ENCODE results near the gene MFSD2A. TPM values are rescaled to one million over a fixed set of nuclear protein-coding genes. Genes with fewer than 3 reads are reported as not detected.

The MFSD2A gene
- total RNA-seq, 1 donor from 2014 or later: 5.6 TPM

DNA sequence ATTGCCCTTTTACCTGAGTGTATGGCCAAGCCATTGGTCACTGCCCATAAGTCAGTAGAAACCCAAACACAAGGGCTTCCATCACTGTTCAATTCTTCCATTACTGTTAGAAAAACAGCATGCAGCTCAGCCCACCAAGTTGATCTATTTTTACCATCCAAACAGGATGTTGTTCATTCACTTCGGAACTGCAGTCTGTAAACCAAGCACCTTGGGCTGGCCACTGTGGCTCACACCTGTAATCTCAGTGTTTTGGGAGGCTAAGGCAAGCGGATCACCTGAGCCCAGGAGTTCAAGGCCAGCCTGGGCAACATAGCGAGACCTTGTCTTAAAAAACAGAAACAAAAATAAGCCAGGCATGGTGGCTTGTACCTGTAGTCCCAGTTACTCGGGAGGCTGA lies 8.7 kb upstream of the MFSD2A start:
- no peak for DNase-seq
- Mint-ChIP-seq H3K9me3 (ENCODE audit: unreplicated experiment) (no peaks in the 10 kb centered on the region), H3K4me3 (ENCODE audit: unreplicated experiment) (no peak overlapping the region), H3K27me3 (ENCODE audit: unreplicated experiment) (no peaks in the 10 kb centered on the region), H3K36me3 (ENCODE audit: unreplicated experiment) (peaks cover 4% of the 10 kb centered on the region), H3K4me1 (ENCODE audit: low read depth, unreplicated experiment) (no peaks in the 10 kb centered on the region), H3K27ac (ENCODE audit: unreplicated experiment) (no peak overlapping the region)
- TF ChIP-seq, protein P1, sequence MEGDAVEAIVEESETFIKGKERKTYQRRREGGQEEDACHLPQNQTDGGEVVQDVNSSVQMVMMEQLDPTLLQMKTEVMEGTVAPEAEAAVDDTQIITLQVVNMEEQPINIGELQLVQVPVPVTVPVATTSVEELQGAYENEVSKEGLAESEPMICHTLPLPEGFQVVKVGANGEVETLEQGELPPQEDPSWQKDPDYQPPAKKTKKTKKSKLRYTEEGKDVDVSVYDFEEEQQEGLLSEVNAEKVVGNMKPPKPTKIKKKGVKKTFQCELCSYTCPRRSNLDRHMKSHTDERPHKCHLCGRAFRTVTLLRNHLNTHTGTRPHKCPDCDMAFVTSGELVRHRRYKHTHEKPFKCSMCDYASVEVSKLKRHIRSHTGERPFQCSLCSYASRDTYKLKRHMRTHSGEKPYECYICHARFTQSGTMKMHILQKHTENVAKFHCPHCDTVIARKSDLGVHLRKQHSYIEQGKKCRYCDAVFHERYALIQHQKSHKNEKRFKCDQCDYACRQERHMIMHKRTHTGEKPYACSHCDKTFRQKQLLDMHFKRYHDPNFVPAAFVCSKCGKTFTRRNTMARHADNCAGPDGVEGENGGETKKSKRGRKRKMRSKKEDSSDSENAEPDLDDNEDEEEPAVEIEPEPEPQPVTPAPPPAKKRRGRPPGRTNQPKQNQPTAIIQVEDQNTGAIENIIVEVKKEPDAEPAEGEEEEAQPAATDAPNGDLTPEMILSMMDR (IDR thresholded peaks at IDR 0.05; ENCODE audit: partially characterized antibody, unreplicated experiment): no peak

DNA sequence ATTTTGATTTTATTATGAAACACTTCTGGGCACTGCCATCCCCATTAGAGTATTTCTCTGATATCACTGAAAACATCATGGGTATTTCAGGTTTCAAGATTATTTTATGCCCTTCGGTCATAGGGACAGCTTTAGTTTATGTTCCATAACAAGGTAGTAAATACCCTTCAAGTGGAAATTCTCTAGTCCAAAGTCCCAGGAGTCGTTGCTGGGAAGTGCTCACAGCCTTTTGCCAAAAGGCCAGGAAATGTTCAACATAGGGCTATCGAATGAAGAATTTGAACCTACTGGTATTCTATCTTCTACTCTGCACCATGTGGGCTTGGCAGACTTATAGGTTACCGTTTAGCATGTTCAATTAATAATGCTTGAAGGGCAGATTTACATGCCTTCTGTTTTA lies 7.7 kb upstream of the MFSD2A start:
- no peak for DNase-seq
- Mint-ChIP-seq H3K4me1 (ENCODE audit: low read depth, unreplicated experiment) (no peaks in the 10 kb centered on the region), H3K27ac (ENCODE audit: unreplicated experiment) (no peak overlapping the region), H3K27me3 (ENCODE audit: unreplicated experiment) (no peaks in the 10 kb centered on the region), H3K36me3 (ENCODE audit: unreplicated experiment) (peaks cover 4% of the 10 kb centered on the region), H3K9me3 (ENCODE audit: unreplicated experiment) (no peaks in the 10 kb centered on the region), H3K4me3 (ENCODE audit: unreplicated experiment) (no peak overlapping the region)
- TF ChIP-seq, protein P1 (IDR thresholded peaks at IDR 0.05; ENCODE audit: partially characterized antibody, unreplicated experiment): no peak

DNA sequence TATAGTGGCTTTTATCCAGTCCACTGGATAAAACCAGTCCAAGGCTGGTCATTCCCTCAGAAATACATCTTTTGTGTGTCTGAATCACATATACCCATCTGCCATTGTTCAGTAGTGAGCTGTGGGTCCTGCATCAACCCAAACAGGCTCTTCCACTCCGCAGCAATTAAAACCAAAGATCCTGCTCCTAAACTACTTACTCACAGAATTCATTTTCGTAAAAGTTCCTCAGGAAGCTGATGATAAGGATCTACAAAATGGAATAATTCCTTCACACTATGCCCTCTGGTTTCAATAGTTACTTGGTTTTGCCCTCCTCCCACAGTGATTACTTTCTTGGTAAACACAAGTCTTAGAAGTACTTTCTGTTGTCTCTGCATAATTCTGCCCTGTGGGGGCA lies 5.1 kb upstream of the MFSD2A start:
- Mint-ChIP-seq H3K36me3 (ENCODE audit: unreplicated experiment) (peaks cover 4% of the 10 kb centered on the region), H3K27me3 (ENCODE audit: unreplicated experiment) (peaks cover 1% of the 10 kb centered on the region), H3K4me1 (ENCODE audit: low read depth, unreplicated experiment) (peaks cover 2% of the 10 kb centered on the region), H3K27ac (ENCODE audit: unreplicated experiment) (no peak overlapping the region), H3K9me3 (ENCODE audit: unreplicated experiment) (no peaks in the 10 kb centered on the region), H3K4me3 (ENCODE audit: unreplicated experiment) (no peak overlapping the region)
- TF ChIP-seq, protein P1 (IDR thresholded peaks at IDR 0.05; ENCODE audit: partially characterized antibody, unreplicated experiment): no peak
- no peak for DNase-seq

DNA sequence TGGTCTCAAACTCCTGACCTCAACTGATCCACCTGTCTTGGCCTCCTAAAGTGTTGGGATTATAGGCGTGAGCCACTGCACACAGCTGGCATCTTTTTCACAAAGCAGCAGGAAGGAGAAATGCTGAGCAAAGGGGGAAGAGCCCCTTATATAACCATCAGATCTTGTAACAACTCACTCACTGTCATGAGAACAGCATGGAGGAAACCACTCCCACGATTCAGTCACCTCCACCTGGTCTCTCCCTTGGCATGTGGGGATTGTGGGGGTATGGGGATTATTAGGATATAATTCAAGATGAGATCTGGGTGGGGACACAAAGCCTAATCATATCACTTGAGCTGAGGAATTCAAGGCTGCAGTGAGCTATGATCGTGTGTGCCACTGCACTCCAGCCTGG lies 3.0 kb upstream of the MFSD2A start:
- H3K4me3 Mint-ChIP-seq (ENCODE audit: unreplicated experiment): no peak overlapping the region
- TF ChIP-seq, protein P1 (IDR thresholded peaks at IDR 0.05; ENCODE audit: partially characterized antibody, unreplicated experiment): no peak
- peaks cover 10% of the 10 kb centered on the region for H3K4me1 Mint-ChIP-seq (ENCODE audit: low read depth, unreplicated experiment)
- DNase-seq: no peak
- peaks cover 5% of the 10 kb centered on the region for H3K9me3 Mint-ChIP-seq (ENCODE audit: unreplicated experiment)
- H3K27ac Mint-ChIP-seq (ENCODE audit: unreplicated experiment): no peak overlapping the region
- peaks cover 4% of the 10 kb centered on the region for H3K36me3 Mint-ChIP-seq (ENCODE audit: unreplicated experiment)
- peaks cover 1% of the 10 kb centered on the region for H3K27me3 Mint-ChIP-seq (ENCODE audit: unreplicated experiment)

DNA sequence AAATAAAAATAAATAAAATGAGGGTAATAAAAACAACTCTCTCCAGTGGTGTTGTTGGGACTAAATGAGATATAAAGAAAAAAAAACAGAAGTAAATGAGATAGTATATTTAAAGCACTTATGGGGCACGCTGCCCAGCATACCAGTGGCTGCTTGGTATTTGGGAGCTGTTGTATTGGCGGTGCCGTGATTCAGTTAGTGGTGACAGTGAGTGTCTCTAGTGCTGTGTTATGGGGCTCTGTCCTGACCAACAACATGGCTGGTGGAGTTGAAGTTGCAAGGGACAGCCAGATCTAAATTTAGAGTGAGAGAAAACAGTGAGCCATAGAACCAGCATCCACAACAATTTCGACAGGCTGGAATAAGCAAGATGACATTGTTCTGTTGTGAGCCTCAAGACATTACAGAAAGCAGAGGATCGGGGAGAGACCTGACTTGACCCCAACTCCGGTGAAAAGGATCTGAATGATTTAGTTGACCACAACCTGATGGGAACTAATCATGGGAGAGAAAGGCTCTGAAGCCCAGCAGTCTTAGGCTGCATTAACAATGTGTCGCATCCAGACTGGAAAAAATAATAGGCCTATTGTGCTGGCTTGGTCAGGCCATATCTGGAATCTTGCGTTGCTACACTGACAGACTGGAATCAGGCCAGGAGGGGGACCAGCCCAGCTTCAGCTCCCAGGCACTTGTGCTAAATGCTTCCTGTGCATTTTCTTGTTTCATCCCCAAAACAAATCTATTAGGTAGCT lies 2.4 kb upstream of the MFSD2A start:
- no peak overlapping the region for H3K4me3 Mint-ChIP-seq (ENCODE audit: unreplicated experiment)

More for the DNA sequence above, 2.4 kb upstream of the MFSD2A start:
- DNase-seq: no peak
- Mint-ChIP-seq H3K9me3 (ENCODE audit: unreplicated experiment) (peaks cover 5% of the 10 kb centered on the region), H3K27ac (ENCODE audit: unreplicated experiment) (no peak overlapping the region), H3K4me1 (ENCODE audit: low read depth, unreplicated experiment) (peaks cover 10% of the 10 kb centered on the region), H3K27me3 (ENCODE audit: unreplicated experiment) (peaks cover 1% of the 10 kb centered on the region), H3K36me3 (ENCODE audit: unreplicated experiment) (peaks cover 4% of the 10 kb centered on the region)
- TF ChIP-seq, protein P1 (IDR thresholded peaks at IDR 0.05; ENCODE audit: partially characterized antibody, unreplicated experiment): no peak
